ENCODE results near the gene RPGR. TPM values are rescaled to one million over a fixed set of nuclear protein-coding genes. Genes with fewer than 3 reads are reported as not detected.

The RPGR gene
- total RNA-seq, 1 donor: 8.0 TPM

GRCh38 chrX:38363046-38363445, 35.7 kb upstream of the RPGR start:
- Histone ChIP-seq H2AFZ (ENCODE audit: low read length) (no peak overlapping the region), H3K4me1 (ENCODE audit: insufficient read depth, low read length) (no peaks in the 10 kb centered on the region), H3K4me2 (ENCODE audit: insufficient read depth, low read length) (no peak overlapping the region), H3K27me3 (ENCODE audit: insufficient read depth, low read length) (peaks cover 7% of the 10 kb centered on the region), H3K27ac (ENCODE audit: low read depth, low read length) (no peak overlapping the region), H3K36me3 (ENCODE audit: insufficient read depth, low read length) (no peaks in the 10 kb centered on the region), H3K79me2 (ENCODE audit: insufficient read depth, low read length) (no peaks in the 10 kb centered on the region), H3K4me3 (ENCODE audit: insufficient read depth, low read length) (no peak overlapping the region), H3K9me3 (ENCODE audit: low read depth, low read length) (no peaks in the 10 kb centered on the region), H4K20me1 (ENCODE audit: insufficient read depth, low read length) (no peaks in the 10 kb centered on the region)
- no peak for DNase-seq (ENCODE audit: insufficient read length, low spot score, missing footprints)
- no peak for TF ChIP-seq CTCF (IDR thresholded peaks at IDR 0.05; ENCODE audit: extremely low read depth, low read depth, low read length)

- Histone ChIP-seq H3K4me1 (ENCODE audit: insufficient read depth, low read length) (no peaks in the 10 kb centered on the region), H4K20me1 (ENCODE audit: insufficient read depth, low read length) (no peaks in the 10 kb centered on the region), H3K27ac (ENCODE audit: low read depth, low read length) (no peak overlapping the region), H2AFZ (ENCODE audit: low read length) (no peak overlapping the region), H3K4me3 (ENCODE audit: insufficient read depth, low read length) (no peak overlapping the region), H3K27me3 (ENCODE audit: insufficient read depth, low read length) (peaks cover 7% of the 10 kb centered on the region), H3K36me3 (ENCODE audit: insufficient read depth, low read length) (no peaks in the 10 kb centered on the region), H3K9me3 (ENCODE audit: low read depth, low read length) (no peaks in the 10 kb centered on the region), H3K4me2 (ENCODE audit: insufficient read depth, low read length) (no peak overlapping the region), H3K79me2 (ENCODE audit: insufficient read depth, low read length) (no peaks in the 10 kb centered on the region)
- no peak for DNase-seq (ENCODE audit: insufficient read length, low spot score, missing footprints)
- TF ChIP-seq CTCF (IDR thresholded peaks at IDR 0.05; ENCODE audit: extremely low read depth, low read depth, low read length): no peak
Measured at GRCh38 chrX:38357747-38358673, 30.7 kb upstream of the RPGR start.

- TF ChIP-seq CTCF (IDR thresholded peaks at IDR 0.05; ENCODE audit: extremely low read depth, low read depth, low read length): no peak
- Histone ChIP-seq H3K79me2 (ENCODE audit: insufficient read depth, low read length) (no peaks in the 10 kb centered on the region), H3K4me3 (ENCODE audit: insufficient read depth, low read length) (no peak overlapping the region), H3K27ac (ENCODE audit: low read depth, low read length) (no peak overlapping the region), H3K9me3 (ENCODE audit: low read depth, low read length) (no peaks in the 10 kb centered on the region), H2AFZ (ENCODE audit: low read length) (no peak overlapping the region), H3K4me2 (ENCODE audit: insufficient read depth, low read length) (no peak overlapping the region), H3K4me1 (ENCODE audit: insufficient read depth, low read length) (no peaks in the 10 kb centered on the region), H4K20me1 (ENCODE audit: insufficient read depth, low read length) (no peaks in the 10 kb centered on the region), H3K36me3 (ENCODE audit: insufficient read depth, low read length) (no peaks in the 10 kb centered on the region), H3K27me3 (ENCODE audit: insufficient read depth, low read length) (peaks cover 6% of the 10 kb centered on the region)
- DNase-seq (ENCODE audit: insufficient read length, low spot score, missing footprints): no peak
Measured at GRCh38 chrX:38356401-38356800, 29.1 kb upstream of the RPGR start.

- H3K27ac ChIP-seq (ENCODE audit: low read depth, low read length): no peak within 1 kb of the TSS
- H3K36me3 ChIP-seq (ENCODE audit: insufficient read depth, low read length): no peaks in the 10 kb centered on the region
- no peak within 1 kb of the TSS for H3K4me2 ChIP-seq (ENCODE audit: insufficient read depth, low read length)
- no peaks in the 10 kb centered on the region for H3K4me1 ChIP-seq (ENCODE audit: insufficient read depth, low read length)
- no peak for DNase-seq (ENCODE audit: insufficient read length, low spot score, missing footprints)
- no peaks in the 10 kb centered on the region for H3K79me2 ChIP-seq (ENCODE audit: insufficient read depth, low read length)
- H2AFZ ChIP-seq (ENCODE audit: low read length): no peak within 1 kb of the TSS
- H3K27me3 ChIP-seq (ENCODE audit: insufficient read depth, low read length): peaks cover 12% of the 10 kb centered on the region
- H3K4me3 ChIP-seq (ENCODE audit: insufficient read depth, low read length): no peak within 1 kb of the TSS
- TF ChIP-seq CTCF (IDR thresholded peaks at IDR 0.05; ENCODE audit: extremely low read depth, low read depth, low read length): no peak
- H3K9me3 ChIP-seq (ENCODE audit: low read depth, low read length): no peaks in the 10 kb centered on the region
- no peaks in the 10 kb centered on the region for H4K20me1 ChIP-seq (ENCODE audit: insufficient read depth, low read length)
Measured at GRCh38 chrX:38352362-38352761, 25.1 kb upstream of the RPGR start, which contains the start of gene OTC. Gene OTC (plus strand): TSS chrX:38352604. CDS start chrX:38352697, 93 bp downstream.

Data from osteoblast (primary cell).